Epithelial cell of proximal tubule (primary cell): ENCODE measurements around the gene IGDCC3. TPM values are rescaled to one million over a fixed set of nuclear protein-coding genes. Genes with fewer than 3 reads are reported as not detected.

ENCODE experiments used
- DNase-seq: peaks from one replicate; pipeline ENCODE4 v3.0.0-alpha.2; 2011; ENCODE audit warnings: low read depth
- H3K4me3 ChIP-seq: 2 replicates; pipeline ENCODE4 v1.5.1; 2011; ENCODE audit warnings: low read depth, mild to moderate bottlenecking, low read length
- total RNA-seq: library from RNA; depleted of rRNA; stranded (reverse); fragments of >200 nt; gene quantifications from 2 replicates; pipeline ENCODE4 v1.2.3, GENCODE V29; 2015
- TF ChIP-seq, protein P1 (sequence below): conservative IDR thresholded peaks from 2 replicates; pipeline ENCODE4 v1.5.1; 2012; ENCODE audit warnings: low read depth, mild to moderate bottlenecking, low read length

The IGDCC3 gene
- total RNA-seq, 1 donor from 2014 or later: not detected

DNA sequence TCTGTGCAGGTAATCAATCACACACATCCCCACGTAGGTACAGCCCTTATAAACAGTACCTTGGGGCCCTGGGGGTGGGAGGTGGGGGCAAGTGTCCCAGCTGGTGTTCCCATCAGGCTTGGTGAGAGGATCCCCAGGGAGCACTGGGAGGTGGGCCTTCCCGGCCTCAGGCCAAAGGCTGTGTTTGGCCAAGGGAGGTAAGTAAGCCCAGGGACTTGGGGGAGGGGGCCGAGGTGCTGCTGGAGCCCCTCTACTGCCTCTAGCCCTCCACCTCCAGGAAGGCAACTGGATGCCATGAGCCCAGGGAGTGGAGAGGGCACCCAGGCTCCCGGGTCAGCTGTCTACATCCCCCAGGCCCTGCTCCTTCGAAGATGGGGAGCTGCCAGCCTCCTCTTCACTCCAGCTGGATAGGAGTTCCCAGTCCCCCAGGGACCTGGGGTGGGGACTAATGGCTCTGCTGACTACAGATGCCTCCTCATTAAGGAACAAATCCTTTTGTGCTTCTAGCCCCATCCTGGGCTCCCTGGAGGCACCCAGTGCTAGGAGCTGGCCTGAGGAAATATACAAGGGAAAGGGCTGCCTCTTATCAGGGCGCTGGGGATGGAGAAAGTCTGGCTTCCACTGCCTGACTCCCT lies 40.2 kb downstream of the IGDCC3 start:
- DNase-seq: no peak
- H3K4me3 ChIP-seq: no peak overlapping the region
- TF ChIP-seq, protein P1, sequence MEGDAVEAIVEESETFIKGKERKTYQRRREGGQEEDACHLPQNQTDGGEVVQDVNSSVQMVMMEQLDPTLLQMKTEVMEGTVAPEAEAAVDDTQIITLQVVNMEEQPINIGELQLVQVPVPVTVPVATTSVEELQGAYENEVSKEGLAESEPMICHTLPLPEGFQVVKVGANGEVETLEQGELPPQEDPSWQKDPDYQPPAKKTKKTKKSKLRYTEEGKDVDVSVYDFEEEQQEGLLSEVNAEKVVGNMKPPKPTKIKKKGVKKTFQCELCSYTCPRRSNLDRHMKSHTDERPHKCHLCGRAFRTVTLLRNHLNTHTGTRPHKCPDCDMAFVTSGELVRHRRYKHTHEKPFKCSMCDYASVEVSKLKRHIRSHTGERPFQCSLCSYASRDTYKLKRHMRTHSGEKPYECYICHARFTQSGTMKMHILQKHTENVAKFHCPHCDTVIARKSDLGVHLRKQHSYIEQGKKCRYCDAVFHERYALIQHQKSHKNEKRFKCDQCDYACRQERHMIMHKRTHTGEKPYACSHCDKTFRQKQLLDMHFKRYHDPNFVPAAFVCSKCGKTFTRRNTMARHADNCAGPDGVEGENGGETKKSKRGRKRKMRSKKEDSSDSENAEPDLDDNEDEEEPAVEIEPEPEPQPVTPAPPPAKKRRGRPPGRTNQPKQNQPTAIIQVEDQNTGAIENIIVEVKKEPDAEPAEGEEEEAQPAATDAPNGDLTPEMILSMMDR: no peak

DNA sequence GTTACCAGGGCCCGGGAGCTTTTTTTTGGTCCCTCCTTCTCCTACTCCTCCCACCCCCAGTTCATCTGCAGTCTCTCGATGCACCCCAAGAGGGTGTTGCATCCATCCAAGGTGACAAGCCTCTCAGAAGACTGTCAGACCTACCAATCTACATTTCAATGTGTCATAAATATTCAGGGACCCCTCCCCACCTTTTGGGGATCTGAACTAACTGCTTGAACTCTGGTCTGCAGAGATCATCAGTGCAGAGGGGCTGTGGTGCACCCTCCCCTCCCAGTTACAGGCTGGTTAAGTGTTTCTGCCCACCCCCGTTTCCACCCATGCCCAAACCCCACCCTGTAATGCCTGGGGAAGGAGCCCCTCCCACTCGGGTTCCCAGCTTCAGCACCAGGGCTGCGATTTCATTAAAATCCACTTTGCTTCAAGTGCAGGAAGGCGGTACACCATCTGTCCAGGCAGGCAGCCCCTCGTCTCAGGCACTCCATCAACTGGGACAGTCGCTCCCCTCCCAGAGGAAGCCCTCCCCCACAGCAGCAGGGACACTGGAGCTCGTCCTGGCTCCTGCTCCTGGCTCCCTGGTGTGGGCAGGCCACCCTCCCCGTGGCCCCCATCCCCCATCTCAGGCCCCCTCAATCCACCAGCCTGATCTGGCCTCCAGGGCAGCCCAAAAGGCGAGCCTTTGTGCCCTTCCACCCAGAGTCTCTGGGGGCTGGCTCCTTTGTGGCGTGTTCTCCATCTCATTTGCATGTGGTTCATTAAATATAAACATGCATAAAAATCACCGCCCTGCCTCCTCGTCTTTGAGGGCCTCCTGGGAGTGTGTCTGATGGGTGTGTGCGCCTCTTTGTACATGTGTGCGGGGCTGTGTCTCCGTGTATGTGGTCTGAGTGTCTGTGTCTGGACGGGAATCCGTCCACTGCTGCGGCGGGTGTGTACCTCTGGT lies 41.0 kb downstream of the IGDCC3 start:
- no peak for DNase-seq
- TF ChIP-seq, protein P1: no peak
- H3K4me3 ChIP-seq: no peak overlapping the region

DNA sequence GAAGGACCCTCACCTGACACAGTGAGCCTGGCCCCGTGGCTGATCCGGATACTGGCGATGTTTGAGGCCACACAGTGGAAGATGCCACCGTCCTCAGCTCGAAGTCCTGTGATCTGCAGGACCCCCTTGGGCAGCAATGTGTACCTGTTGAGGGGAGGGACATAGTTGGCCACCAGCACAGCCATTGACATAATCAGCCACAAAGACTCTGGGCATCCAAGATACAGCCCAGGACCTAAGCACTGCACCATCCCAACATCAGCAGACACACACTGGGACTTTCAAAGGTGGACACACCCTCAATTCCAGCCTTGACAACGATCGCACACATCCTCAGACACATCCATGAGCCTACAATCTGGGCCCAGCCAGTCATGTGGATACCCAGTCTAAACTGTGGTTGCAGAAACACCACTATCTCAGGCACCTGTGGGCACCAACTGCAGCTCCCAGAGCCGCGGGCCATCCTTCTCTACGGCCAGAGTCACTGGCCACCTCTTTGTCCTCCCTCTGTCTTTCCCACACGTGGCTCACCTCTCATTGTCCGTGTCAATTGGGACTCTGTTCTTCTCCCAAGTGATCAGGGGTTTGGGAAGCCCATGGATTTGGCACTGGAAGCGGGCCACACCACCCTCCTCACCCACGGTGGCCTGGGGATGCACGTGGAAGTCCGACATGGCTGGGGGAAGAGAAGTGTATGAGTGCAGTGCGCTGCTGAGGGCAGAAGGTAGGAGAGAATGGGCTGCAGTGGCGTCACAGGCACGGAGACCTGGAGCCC lies 42.3 kb downstream of the IGDCC3 start:
- TF ChIP-seq, protein P1: no peak
- no peak for DNase-seq
- no peak overlapping the region for H3K4me3 ChIP-seq

DNA sequence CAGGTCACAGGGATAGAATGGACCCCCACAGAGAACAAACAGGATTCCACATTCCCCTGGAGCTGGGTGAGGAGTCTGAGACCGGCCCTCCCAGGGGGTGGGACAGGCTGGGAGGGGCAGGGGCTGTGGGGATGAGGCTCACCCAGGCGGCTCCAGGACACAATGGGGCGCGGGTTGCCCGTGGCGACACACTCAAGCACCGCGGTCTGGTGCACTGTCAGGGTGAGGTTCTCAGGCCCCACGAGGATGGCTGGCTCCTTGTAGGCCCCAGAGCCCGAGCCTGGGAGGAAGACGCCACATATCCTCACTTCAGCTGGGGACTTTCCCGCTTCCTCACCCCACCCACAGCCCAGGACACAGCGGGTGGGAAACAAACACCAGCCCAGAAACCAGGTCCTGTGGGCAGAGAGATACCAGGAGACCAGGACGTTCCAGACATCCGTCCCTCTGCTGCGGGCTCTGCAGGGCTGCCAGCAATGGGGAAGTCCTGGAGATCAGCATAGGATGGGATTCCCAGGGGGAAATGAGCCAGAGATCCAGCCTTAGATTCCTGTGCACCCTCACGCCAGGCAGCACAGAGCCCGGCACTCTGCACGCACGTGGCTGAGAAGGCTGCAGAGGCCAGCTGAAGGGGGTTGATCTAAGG lies 43.1 kb downstream of the IGDCC3 start:
- DNase-seq: no peak
- no peak overlapping the region for H3K4me3 ChIP-seq
- TF ChIP-seq, protein P1: no peak

DNA sequence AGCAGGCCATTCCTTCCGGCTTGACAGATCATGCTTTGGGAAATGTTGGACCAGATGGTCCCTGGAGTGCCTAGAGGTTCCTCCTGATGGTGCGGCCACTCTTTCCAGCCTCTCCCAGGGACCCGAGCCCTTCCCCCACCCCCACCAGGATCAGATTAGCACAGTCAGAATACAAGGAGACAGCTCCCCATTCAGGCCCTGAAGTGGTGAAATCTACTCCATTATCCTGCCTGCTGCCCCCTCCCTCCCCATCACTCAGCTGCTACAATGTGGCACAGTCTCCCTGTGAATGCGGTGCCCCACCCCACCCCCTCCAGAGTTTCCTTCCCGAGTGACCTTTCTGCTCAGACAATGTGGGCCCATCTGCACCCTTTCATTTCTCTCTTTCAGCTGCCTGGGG lies 43.9 kb downstream of the IGDCC3 start:
- H3K4me3 ChIP-seq: no peak overlapping the region
- TF ChIP-seq, protein P1: no peak
- DNase-seq: no peak

DNA sequence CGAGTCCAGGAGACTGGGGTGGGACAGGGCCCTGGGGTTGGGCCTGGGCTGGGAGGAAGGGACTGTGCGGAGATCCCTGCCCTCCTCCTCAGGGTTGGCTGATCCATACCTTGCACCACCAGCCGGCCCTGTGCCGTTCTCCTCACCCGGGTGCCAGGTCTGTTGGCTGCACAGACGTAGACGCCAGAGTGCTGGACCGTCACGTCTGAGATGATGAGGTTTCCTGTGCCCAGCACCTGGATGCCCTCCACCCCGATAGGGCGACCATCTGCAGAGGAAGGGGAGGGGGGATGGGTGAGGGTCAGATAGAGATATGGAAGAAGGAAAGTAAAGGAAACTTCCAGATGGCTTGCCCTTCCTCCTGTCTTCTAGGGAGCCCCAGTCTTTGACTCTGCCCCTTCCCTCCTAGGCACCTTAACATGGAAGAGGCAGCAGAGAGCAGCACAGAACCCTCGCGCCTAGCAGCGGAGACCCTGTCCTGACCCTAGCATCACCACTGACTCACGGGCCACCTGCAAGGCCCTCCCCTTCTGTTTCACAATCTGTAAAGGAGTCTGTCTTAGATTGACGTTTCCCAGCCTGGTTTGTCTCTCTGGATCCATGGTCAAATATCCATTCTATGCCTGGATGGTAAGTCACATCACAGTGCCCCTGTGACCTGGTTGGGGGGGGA lies 44.5 kb downstream of the IGDCC3 start:
- TF ChIP-seq, protein P1: no peak
- DNase-seq: no peak
- H3K4me3 ChIP-seq: no peak overlapping the region
